ENCODE measurements around the gene CCDC183. TPM values are rescaled to one million over a fixed set of nuclear protein-coding genes. Genes with fewer than 3 reads are reported as not detected.

Gene CCDC183
- total RNA-seq, 1 donor from 2014 or later: 0.84 TPM

DNA sequence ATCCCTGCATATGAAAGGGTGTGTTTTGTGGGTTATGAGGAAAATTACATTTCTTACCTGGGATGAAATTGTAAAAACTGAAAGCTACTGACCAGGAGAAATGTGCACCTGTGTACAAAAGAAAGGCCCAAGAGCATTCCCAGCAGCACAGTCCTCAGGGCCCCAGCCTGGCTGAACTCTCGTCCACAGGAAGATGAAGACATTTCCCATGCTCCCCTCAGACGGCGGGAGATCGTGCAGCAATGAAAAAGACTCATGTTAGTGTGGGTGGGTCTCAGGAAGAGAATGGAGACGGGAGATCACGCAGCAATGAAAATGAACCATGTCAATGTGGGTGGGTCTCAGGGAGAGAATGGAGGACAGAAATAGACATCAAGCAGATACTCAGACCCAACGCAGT lies 19.2 kb upstream of the CCDC183 start:
- Histone ChIP-seq H3K36me3 (ENCODE audit: insufficient read depth, low read length) (no peaks in the 10 kb centered on the region), H3K27ac (ENCODE audit: low read depth, low read length) (no peak overlapping the region), H3K9me3 (ENCODE audit: insufficient read depth, low read depth, low read length) (peaks cover 4% of the 10 kb centered on the region), H3K4me1 (ENCODE audit: insufficient read depth, low read length) (no peaks in the 10 kb centered on the region), H4K20me1 (ENCODE audit: insufficient read depth, low read length) (no peaks in the 10 kb centered on the region), H3K79me2 (ENCODE audit: insufficient read depth, low read length) (no peaks in the 10 kb centered on the region), H3K4me2 (ENCODE audit: low read length) (no peak overlapping the region), H3K9ac (ENCODE audit: low read length) (no peak overlapping the region), H3K4me3 (ENCODE audit: insufficient read depth, low read depth, low read length) (no peak overlapping the region), H2AFZ (ENCODE audit: low read depth, low read length) (no peak overlapping the region), H3K27me3 (ENCODE audit: insufficient read depth, low read length) (peaks cover 29% of the 10 kb centered on the region)
- H3K27me3 Mint-ChIP-seq (ENCODE audit: low read depth, unreplicated experiment): peaks cover 37% of the 10 kb centered on the region
- H3K4me1 Mint-ChIP-seq (ENCODE audit: low read depth, unreplicated experiment): peaks cover 5% of the 10 kb centered on the region
- no peak for TF ChIP-seq CTCF (IDR thresholded peaks at IDR 0.05; ENCODE audit: insufficient read depth, low read depth, low read length)
- no peak for TF ChIP-seq EZH2 (IDR thresholded peaks at IDR 0.05; ENCODE audit: insufficient read depth, low read length)
- H3K27ac Mint-ChIP-seq (ENCODE audit: unreplicated experiment): no peak overlapping the region
- peaks cover 5% of the 10 kb centered on the region for H3K36me3 Mint-ChIP-seq (ENCODE audit: low read depth, unreplicated experiment)
- H3K4me3 Mint-ChIP-seq (ENCODE audit: unreplicated experiment): peak overlapping the region; percentile 14
- H3K9me3 Mint-ChIP-seq (ENCODE audit: unreplicated experiment): peaks cover 15% of the 10 kb centered on the region
- DNase-seq (ENCODE audit: low read depth): no peak
- no peak for FAIRE-seq

GRCh38 chr9:136777359-136777758 lies 18.8 kb upstream of the CCDC183 start:
- Histone ChIP-seq H3K27me3 (ENCODE audit: insufficient read depth, low read length) (peaks cover 29% of the 10 kb centered on the region), H3K36me3 (ENCODE audit: insufficient read depth, low read length) (no peaks in the 10 kb centered on the region), H2AFZ (ENCODE audit: low read depth, low read length) (no peak overlapping the region), H3K79me2 (ENCODE audit: insufficient read depth, low read length) (no peaks in the 10 kb centered on the region), H3K4me2 (ENCODE audit: low read length) (no peak overlapping the region), H3K9me3 (ENCODE audit: insufficient read depth, low read depth, low read length) (peaks cover 4% of the 10 kb centered on the region), H3K9ac (ENCODE audit: low read length) (no peak overlapping the region), H3K4me3 (ENCODE audit: insufficient read depth, low read depth, low read length) (no peak overlapping the region), H4K20me1 (ENCODE audit: insufficient read depth, low read length) (no peaks in the 10 kb centered on the region), H3K4me1 (ENCODE audit: insufficient read depth, low read length) (no peaks in the 10 kb centered on the region), H3K27ac (ENCODE audit: low read depth, low read length) (no peak overlapping the region)
- H3K4me1 Mint-ChIP-seq (ENCODE audit: low read depth, unreplicated experiment): peaks cover 5% of the 10 kb centered on the region
- H3K9me3 Mint-ChIP-seq (ENCODE audit: unreplicated experiment): peaks cover 15% of the 10 kb centered on the region
- peaks cover 40% of the 10 kb centered on the region for H3K27me3 Mint-ChIP-seq (ENCODE audit: low read depth, unreplicated experiment)
- FAIRE-seq (no peak), DNase-seq (ENCODE audit: low read depth) (no peak)
- no peak overlapping the region for H3K4me3 Mint-ChIP-seq (ENCODE audit: unreplicated experiment)
- peaks cover 5% of the 10 kb centered on the region for H3K36me3 Mint-ChIP-seq (ENCODE audit: low read depth, unreplicated experiment)
- H3K27ac Mint-ChIP-seq (ENCODE audit: unreplicated experiment): no peak overlapping the region
- TF ChIP-seq EZH2 (IDR thresholded peaks at IDR 0.05; ENCODE audit: insufficient read depth, low read length) (no peak), CTCF (IDR thresholded peaks at IDR 0.05; ENCODE audit: insufficient read depth, low read depth, low read length) (no peak)

- FAIRE-seq (no peak), DNase-seq (ENCODE audit: low read depth) (no peak)
- H3K27me3 ChIP-seq (ENCODE audit: insufficient read depth, low read length): peaks cover 29% of the 10 kb centered on the region
- no peak overlapping the region for H2AFZ ChIP-seq (ENCODE audit: low read depth, low read length)
- no peak overlapping the region for H3K27ac ChIP-seq (ENCODE audit: low read depth, low read length)
- TF ChIP-seq CTCF (IDR thresholded peaks at IDR 0.05; ENCODE audit: insufficient read depth, low read depth, low read length) (no peak), EZH2 (IDR thresholded peaks at IDR 0.05; ENCODE audit: insufficient read depth, low read length) (no peak)
- Mint-ChIP-seq H3K4me1 (ENCODE audit: low read depth, unreplicated experiment) (peaks cover 5% of the 10 kb centered on the region), H3K27ac (ENCODE audit: unreplicated experiment) (no peak overlapping the region), H3K36me3 (ENCODE audit: low read depth, unreplicated experiment) (peaks cover 5% of the 10 kb centered on the region), H3K9me3 (ENCODE audit: unreplicated experiment) (peaks cover 9% of the 10 kb centered on the region), H3K4me3 (ENCODE audit: unreplicated experiment) (no peak overlapping the region), H3K27me3 (ENCODE audit: low read depth, unreplicated experiment) (peaks cover 43% of the 10 kb centered on the region)
- no peaks in the 10 kb centered on the region for H3K36me3 ChIP-seq (ENCODE audit: insufficient read depth, low read length)
- H3K4me1 ChIP-seq (ENCODE audit: insufficient read depth, low read length): no peaks in the 10 kb centered on the region
- H3K79me2 ChIP-seq (ENCODE audit: insufficient read depth, low read length): no peaks in the 10 kb centered on the region
- H3K9me3 ChIP-seq (ENCODE audit: insufficient read depth, low read depth, low read length): no peaks in the 10 kb centered on the region
- no peaks in the 10 kb centered on the region for H4K20me1 ChIP-seq (ENCODE audit: insufficient read depth, low read length)
- H3K9ac ChIP-seq (ENCODE audit: low read length): no peak overlapping the region
- H3K4me2 ChIP-seq (ENCODE audit: low read length): no peak overlapping the region
- H3K4me3 ChIP-seq (ENCODE audit: insufficient read depth, low read depth, low read length): no peak overlapping the region
Measured at GRCh38 chr9:136779808-136780207, 16.3 kb upstream of the CCDC183 start.

Measured in astrocyte (in vitro differentiated cells and primary cell).